ENCODE data around the gene DENND5A.

The DENND5A gene

DNA sequence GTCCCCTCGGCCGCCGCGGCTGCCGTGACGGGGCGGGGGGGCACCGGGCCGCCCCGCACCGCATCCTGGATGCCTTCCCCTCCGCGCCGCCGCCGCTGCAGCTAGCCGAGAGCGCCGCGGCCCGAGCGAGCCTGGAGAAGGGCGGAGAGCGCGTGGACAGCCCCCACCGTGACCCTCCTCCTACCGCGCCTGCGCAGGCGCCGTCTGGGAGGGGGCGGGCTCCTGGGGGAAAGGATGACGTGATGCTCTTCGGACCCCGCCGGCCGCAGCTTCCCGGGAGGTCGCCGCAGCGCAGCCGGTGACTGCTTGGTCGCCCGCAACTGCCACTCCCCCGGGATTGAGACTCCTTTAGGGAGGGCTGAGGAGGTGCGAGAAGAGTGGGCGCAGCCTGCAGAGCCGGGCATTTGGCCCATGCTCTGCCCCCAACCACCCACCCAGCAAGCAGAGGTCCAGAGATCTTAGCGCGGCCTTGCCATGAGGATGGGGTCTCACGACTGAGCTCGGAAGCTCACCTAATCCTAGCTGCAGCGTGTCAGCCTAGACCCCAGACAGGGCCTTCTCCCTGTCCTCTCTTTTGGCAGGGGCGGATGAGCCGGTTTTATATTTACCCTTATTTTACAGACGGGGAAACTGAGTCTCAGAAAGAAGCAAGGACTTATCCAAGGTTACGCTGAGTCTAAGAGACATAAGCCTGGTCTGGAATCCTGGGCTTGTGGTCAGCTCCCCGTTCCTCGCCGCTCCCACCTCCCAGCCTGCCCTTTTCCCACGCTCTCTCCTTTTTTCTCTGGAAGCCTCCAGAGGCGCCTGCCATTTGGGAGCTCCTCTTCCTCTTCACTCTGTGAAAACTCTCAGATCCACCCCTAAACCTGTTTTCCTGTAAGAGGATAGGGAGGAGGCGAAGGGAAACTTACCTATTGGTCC is at the start of gene DENND5A:
TSS of gene DENND5A (minus strand) at position 140 of the 921 bp plus-strand sequence. CDS start 281 bp downstream, outside the sequence.
- DNase-seq: peak; percentile 80

- peak; percentile 99 for DNase-seq
Observed at GRCh38 chr11:9314291-9315077, 49.3 kb upstream of the DENND5A start, which contains the start of gene TMEM41B. Gene TMEM41B, minus strand, starts transcription at chr11:9314593. Its CDS starts 152 bp downstream, at chr11:9314441.

- peak; percentile 23 for DNase-seq
Observed at GRCh38 chr11:9313648-9314290, 48.6 kb upstream of the DENND5A start.

DNA sequence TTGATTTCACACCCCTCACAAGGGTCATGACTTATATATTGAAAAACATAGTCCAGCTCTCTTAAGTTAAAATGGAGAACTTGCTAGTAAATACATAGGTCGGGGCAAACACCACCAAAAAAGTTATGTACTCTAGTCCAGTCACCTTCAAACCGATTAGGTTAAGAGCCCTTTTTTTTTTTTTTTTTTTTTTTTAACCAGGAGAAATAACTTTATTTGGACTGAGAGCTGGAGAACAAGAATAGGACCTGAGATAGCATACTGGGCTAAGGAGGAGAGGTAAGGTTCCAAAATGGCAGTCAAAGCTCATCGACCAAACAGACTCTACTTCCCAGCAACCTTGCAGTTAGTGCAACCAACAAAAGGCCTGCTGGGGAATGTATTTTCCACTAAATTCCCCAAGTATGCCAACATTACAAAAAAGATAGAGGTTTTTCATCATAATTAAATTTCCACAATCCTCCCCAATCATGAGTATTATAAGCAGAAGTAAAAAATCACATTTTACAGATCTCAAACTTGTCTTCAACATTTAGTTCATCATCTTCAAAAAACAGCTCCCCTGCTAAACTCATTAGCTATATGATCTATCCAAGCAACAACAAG is 45.4 kb upstream of the DENND5A start:
- DNase-seq: no peak

DNA sequence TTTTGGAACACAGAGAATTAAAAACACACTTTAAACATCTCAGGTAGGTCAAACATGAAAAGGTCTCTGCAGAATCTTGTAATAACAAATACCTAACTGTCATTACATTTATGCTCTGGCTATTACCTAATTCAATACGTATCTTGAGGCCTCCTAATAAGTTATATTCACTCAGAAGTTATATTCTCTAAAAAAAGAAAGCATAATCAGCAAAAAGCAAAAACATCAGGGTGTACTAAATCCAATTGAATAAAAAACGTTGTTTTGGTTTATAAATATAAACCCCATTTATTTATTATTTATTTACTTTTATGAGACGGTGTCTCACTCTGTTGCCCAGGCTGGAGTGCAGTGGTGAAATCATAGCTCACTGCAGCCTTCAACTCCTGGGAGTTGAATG is 39.0 kb upstream of the DENND5A start:
- no peak for DNase-seq

DNA sequence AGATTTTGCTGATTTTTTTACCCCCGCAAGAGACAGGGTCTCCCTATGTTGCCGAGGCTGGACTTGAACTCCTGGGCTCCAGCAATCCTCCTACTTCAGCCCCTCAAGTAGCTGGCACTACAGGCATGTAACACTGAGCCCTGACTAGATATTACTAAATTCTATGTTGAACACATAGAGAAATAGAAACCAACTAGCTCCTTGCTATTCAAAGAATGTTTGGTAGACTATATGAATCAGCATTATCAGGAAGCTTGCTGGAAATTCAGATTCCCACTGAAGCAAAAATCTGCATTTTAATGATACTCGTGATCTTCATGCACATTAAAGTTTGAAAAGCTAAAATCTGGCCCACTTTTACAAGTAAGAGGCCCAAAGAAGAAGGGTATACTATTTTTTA is 37.3 kb upstream of the DENND5A start:
- no peak for DNase-seq

DNA sequence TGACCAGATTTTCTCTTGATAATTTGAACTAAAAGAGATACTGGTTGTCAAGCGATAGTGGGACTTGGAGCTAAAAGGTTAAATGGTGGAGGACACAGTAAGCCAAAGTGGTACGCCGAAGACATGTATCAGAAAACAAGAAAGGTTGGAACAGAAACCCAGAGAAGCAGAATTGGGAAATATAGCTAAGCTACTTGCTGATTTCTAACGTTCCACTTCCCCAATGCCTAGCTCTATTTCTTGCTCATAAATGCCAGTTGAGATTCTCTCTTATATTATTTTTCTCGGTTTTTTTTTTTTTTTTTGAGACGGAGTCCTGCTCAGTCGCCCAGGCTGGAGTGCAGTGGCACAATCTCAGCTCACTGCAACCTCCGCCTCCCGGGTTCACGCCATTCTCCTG is 36.6 kb upstream of the DENND5A start:
- DNase-seq: no peak

- DNase-seq: no peak
Observed at GRCh38 chr11:9293646-9294045, 28.5 kb upstream of the DENND5A start.

- no peak for DNase-seq
Observed at GRCh38 chr11:9285850-9286587, 20.9 kb upstream of the DENND5A start.

DNA sequence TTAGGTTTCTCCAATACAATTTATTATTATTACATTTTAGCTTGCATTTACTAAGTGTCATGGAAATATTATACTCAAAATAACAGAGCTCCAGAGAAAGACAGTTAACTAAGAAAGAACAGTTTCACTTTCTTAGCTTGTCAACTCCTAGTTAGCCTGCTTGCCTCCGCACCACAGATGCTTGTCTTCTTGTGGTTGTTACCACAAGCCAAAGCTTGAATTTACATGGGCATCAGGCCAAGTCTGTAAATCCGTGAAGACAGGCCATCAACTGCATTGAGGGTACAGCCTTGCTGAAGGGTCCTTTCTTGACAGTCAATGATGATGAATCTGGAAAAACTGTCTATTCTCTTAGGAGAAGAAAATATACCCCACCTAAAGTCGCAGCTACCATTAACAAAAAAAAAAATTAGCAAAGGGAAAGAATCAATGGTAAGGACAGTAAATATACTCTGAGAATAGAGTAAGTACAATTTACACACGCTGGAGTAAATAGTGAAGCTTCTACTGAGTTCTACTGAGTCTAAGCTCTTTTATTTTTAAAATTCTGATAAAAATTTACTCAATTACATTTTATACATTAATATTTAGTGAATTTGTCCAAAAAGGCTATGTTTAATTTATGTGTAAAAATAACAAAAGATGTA is 15.6 kb upstream of the DENND5A start:
- peak; percentile 40 for DNase-seq

- DNase-seq: no peak
Observed at GRCh38 chr11:9277176-9277575, 12.0 kb upstream of the DENND5A start.

DNA sequence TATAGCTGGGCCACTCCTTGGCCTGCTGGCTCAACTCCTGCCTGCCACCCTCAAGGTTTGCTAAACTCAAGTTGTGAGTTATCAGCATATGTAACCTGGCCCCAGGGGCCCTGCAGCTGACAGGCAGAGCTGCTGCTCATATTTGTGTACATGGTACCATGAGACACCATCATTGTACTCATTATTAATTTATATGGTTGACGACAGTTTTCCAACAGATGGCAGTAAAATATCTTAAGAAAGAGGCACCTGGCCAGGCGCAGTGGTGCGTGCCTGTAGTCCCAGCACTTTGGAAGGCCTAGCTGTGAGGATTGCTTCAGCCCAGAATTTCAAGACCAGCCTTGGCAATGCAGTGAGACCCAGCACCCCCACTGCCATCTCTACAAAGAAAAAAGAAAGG is 11.4 kb upstream of the DENND5A start:
- DNase-seq: no peak

GRCh38 chr11:9274499-9275258 is 9.5 kb upstream of the DENND5A start:
- DNase-seq: no peak

GRCh38 chr11:9273376-9274336 is 8.5 kb upstream of the DENND5A start:
- DNase-seq: no peak

DNA sequence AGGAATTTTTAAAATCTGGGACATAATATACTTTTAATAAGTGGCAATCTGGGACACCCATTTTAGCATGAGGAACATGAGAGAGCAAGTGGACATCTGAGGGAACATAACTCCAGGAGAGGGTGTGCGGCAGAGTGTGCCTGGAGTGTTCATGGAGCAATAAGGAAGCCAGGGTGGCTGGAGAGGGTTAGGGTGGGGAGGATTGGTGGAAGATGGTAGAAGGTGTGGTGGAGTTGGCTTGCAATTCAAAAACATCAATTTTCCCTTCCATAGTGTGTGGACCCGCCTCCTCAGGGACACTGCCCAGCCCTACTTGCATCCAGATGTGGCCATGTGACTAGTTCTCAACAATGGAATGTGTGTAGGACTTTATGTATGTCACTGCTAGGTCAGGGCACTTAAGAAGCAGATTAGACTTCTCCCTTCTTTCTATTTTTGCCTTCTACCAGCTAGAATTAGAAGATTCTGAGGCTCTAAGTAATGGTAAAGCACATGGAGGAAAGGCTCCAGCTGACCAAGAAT is 4.4 kb upstream of the DENND5A start:
- DNase-seq: no peak

DNA sequence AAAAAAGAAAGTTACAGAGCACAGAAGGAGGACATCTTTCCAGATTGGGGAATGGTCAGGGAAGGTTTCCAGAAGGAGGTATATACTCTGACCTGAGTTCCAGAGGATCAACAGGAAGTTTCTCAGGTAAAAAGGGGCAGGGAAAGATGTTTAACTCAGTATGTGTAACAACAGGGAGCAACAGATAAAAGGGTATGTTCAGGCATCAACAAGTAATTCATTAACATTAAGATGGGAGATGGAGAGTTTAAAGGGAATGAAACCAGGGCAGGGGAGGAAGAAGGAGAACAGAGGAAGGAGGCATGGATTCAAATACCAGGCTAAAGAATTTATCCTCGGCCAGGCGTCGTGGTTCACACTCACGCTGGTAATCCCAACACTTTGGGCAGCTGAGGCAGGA is 2.5 kb upstream of the DENND5A start:
- no peak for DNase-seq

DNA sequence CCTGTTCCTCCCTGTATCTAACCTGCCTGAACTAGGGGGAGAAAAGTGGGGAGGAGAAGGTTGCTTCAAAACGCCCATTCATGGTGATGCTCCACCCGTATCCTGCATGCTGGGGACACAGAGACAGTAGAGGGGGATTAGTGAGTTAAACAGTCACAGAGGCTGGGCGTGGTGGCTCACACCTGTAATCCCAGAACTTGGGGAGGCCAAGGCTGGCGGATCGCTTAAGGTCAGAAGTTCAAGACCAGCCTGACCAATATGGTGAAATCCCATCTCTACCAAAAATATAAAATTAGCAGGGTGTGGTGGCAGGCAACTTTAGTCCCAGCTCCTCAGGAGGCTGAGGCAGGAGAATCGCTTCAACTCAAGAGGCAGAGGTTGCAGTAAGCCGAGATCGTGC is 1.8 kb upstream of the DENND5A start:
- no peak for DNase-seq

GRCh38 chr11:9266132-9266736 is 1.1 kb upstream of the DENND5A start:
- DNase-seq: no peak
